Neural cell (in vitro differentiated cells): ENCODE measurements around the gene COG2.

Experiments
- EZH2 ChIP-seq: fragments of 200-600, 300-800 bp; shearing (Covaris generic), sonication (generic); IDR thresholded peaks from 2 replicates; pipeline ENCODE4 v1.6.1; 2014; ENCODE audit warnings: antibody characterized with exemption, low read length, borderline replicate concordance, mild to moderate bottlenecking; ENCODE audit not compliant: insufficient read depth, poor library complexity, severe bottlenecking
- RAD21 ChIP-seq: fragments of 450-650 bp; conservative IDR thresholded peaks from 2 replicates; pipeline ENCODE4 v1.6.1; 2014; ENCODE audit warnings: antibody characterized with exemption, mild to moderate bottlenecking, moderate library complexity
- SMC3 ChIP-seq: fragments of 450-650 bp; conservative IDR thresholded peaks from 2 replicates; pipeline ENCODE4 v1.6.1; 2014; ENCODE audit warnings: antibody characterized with exemption, mild to moderate bottlenecking, moderate library complexity; ENCODE audit not compliant: poor library complexity
- TAF1 ChIP-seq: IDR thresholded peaks from 2 replicates; pipeline ENCODE4 v1.6.1; 2012; ENCODE audit warnings: low read depth
- TF ChIP-seq, protein P1 (sequence below): fragments of 450-650 bp; IDR thresholded peaks from 2 replicates; pipeline ENCODE4 v1.5.1; 2014; ENCODE audit warnings: antibody characterized with exemption, mild to moderate bottlenecking, moderate library complexity; ENCODE audit not compliant: poor library complexity, severe bottlenecking
- TF ChIP-seq, protein P2 (sequence below): IDR thresholded peaks from 2 replicates; pipeline ENCODE4 v1.6.1; 2012; ENCODE audit warnings: borderline replicate concordance

DNA sequence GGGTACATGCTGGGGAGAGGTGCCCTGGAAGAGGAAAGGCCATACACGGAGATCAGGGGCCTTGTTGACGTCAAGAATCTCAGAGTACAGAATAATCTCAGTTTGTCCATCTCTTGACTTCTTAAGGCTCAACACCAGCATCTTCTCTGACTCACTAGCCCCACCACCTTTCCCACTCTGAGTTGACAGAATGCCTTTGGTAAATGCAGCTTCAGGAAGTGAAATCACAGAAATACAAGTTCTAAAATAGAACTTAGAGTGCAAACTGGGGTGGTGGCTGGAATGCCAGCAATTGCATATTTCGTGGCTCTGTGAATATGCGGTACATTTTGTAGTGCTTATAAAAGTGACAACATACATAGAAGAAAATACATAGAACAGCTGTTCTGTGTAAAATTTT lies 1.6 kb downstream of the COG2 start:
- TF ChIP-seq TAF1 (no peak), EZH2 (no peak), RAD21 (no peak), SMC3 (no peak)
- TF ChIP-seq, protein P1, sequence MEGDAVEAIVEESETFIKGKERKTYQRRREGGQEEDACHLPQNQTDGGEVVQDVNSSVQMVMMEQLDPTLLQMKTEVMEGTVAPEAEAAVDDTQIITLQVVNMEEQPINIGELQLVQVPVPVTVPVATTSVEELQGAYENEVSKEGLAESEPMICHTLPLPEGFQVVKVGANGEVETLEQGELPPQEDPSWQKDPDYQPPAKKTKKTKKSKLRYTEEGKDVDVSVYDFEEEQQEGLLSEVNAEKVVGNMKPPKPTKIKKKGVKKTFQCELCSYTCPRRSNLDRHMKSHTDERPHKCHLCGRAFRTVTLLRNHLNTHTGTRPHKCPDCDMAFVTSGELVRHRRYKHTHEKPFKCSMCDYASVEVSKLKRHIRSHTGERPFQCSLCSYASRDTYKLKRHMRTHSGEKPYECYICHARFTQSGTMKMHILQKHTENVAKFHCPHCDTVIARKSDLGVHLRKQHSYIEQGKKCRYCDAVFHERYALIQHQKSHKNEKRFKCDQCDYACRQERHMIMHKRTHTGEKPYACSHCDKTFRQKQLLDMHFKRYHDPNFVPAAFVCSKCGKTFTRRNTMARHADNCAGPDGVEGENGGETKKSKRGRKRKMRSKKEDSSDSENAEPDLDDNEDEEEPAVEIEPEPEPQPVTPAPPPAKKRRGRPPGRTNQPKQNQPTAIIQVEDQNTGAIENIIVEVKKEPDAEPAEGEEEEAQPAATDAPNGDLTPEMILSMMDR, result no peak
- TF ChIP-seq, protein P2, sequence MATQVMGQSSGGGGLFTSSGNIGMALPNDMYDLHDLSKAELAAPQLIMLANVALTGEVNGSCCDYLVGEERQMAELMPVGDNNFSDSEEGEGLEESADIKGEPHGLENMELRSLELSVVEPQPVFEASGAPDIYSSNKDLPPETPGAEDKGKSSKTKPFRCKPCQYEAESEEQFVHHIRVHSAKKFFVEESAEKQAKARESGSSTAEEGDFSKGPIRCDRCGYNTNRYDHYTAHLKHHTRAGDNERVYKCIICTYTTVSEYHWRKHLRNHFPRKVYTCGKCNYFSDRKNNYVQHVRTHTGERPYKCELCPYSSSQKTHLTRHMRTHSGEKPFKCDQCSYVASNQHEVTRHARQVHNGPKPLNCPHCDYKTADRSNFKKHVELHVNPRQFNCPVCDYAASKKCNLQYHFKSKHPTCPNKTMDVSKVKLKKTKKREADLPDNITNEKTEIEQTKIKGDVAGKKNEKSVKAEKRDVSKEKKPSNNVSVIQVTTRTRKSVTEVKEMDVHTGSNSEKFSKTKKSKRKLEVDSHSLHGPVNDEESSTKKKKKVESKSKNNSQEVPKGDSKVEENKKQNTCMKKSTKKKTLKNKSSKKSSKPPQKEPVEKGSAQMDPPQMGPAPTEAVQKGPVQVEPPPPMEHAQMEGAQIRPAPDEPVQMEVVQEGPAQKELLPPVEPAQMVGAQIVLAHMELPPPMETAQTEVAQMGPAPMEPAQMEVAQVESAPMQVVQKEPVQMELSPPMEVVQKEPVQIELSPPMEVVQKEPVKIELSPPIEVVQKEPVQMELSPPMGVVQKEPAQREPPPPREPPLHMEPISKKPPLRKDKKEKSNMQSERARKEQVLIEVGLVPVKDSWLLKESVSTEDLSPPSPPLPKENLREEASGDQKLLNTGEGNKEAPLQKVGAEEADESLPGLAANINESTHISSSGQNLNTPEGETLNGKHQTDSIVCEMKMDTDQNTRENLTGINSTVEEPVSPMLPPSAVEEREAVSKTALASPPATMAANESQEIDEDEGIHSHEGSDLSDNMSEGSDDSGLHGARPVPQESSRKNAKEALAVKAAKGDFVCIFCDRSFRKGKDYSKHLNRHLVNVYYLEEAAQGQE, result no peak
